ENCODE data around the gene TMEM217.
A peak's percentile ranks its signal among the peaks of the same experiment; 100 is the strongest.

Gene TMEM217

GRCh38 chr6:37177935-37178517 is 79.9 kb downstream of the TMEM217 start:
- no peak for DNase-seq

GRCh38 chr6:37177077-37177934 is 80.6 kb downstream of the TMEM217 start:
- no peak for DNase-seq

- no peak for DNase-seq
These were observed 81.5 kb downstream of the TMEM217 start for GRCh38 chr6:37176268-37177076.

GRCh38 chr6:37175332-37176267 is 82.3 kb downstream of the TMEM217 start:
- no peak for DNase-seq

GRCh38 chr6:37174515-37175331 is 83.2 kb downstream of the TMEM217 start:
- no peak for DNase-seq

- DNase-seq, result no peak
These were observed 83.8 kb downstream of the TMEM217 start for GRCh38 chr6:37174196-37174514.

- DNase-seq, result peak; percentile 34 to 70
These were observed 84.3 kb downstream of the TMEM217 start for GRCh38 chr6:37173493-37174195.

GRCh38 chr6:37172912-37173492 is 84.9 kb downstream of the TMEM217 start:
- DNase-seq, result no peak

GRCh38 chr6:37171970-37172812 is 85.8 kb downstream of the TMEM217 start:
- DNase-seq, result peak; percentile 74 to 87

- DNase-seq, result peak; percentile 23 to 37
These were observed 86.6 kb downstream of the TMEM217 start for GRCh38 chr6:37171201-37171969.

- DNase-seq, result peak; percentile 21 to 38
These were observed 87.4 kb downstream of the TMEM217 start for GRCh38 chr6:37170273-37171200.

GRCh38 chr6:37169496-37170272 is 88.3 kb downstream of the TMEM217 start, which contains the start of gene PIM1:
Gene PIM1 (plus strand): TSS chr6:37170152. CDS start chr6:37170576, 424 bp downstream.
- peak; percentile 99 to 100 for DNase-seq

- DNase-seq, result peak in 1 of 2 experiments; percentile 65
These were observed 89.0 kb downstream of the TMEM217 start for GRCh38 chr6:37168811-37169495.

GRCh38 chr6:37168163-37168758 is 89.7 kb downstream of the TMEM217 start:
- DNase-seq, result no peak

GRCh38 chr6:37162740-37163139 is 95.2 kb downstream of the TMEM217 start:
- DNase-seq, result no peak
